NCI-H2107 treated with DMSO at 0.1 percent for 48 hours (cell line): ENCODE data around the gene CCDC159.

Experiments
- DNase-seq: peaks from one replicate; lab custom pipeline; 2025; ENCODE audit not compliant: unreplicated experiment; lab: John Stamatoyannopoulos, UW

CCDC159 gene

DNA sequence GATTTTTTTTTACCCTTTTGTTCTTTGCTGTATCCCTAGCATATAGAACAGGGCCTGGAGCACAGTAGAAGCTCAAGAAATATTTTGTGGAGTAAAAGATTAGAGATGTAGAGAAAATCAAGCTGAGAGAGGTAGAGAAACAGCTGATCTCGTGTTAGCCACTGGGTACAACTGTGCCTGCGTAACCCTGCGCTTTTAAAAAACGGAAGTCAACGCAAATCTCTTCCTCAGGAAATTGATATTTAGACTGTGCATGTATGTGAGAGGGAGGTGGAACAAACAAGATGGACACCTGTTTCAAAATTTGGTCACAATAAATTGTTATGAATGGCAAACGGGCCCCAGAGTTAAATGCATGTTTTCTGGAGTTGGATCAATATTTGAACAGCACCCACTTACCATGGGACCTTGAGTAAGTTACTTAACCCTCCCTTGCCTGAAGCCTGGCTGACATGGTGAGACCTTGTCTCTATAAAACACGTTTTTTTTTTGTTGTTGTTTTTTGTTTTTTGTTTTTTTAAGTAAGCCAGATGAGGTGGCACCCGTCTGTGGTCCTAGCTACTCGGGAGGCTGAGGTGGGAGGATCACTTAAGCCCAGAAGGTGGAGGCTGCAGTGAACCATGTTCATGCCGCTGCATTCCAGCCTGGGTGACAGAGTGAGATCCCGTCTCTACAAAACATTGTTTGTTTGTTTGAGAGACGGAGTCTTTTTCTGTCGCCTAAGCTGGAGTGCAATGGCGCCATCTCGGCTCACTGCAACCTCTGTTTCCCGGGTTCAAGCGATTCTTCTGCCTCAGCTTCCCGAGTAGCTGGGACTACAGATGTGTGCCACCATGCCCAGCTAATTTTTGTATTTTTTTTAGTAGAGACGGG is 41.1 kb downstream of the CCDC159 start:
- DNase-seq, result no peak

DNA sequence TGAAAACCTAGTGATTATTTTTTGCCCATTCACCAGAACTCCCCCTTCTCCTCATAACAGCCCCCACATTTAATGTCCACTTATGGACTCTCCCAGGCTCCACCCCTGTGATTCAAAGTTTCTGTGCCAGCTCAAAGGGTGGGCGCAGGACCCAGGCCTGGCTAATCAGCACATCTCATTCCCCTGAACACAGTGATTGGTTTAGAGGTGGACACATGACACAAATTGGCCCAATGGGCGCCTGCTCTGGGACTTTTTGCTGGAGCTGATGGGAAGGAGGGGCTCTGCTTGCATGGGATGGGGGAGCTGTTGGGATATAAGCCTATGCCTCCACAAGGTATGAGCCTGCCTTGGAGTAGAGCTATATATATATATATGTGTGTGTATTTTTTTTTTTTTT is 44.0 kb downstream of the CCDC159 start:
- DNase-seq, result no peak

DNA sequence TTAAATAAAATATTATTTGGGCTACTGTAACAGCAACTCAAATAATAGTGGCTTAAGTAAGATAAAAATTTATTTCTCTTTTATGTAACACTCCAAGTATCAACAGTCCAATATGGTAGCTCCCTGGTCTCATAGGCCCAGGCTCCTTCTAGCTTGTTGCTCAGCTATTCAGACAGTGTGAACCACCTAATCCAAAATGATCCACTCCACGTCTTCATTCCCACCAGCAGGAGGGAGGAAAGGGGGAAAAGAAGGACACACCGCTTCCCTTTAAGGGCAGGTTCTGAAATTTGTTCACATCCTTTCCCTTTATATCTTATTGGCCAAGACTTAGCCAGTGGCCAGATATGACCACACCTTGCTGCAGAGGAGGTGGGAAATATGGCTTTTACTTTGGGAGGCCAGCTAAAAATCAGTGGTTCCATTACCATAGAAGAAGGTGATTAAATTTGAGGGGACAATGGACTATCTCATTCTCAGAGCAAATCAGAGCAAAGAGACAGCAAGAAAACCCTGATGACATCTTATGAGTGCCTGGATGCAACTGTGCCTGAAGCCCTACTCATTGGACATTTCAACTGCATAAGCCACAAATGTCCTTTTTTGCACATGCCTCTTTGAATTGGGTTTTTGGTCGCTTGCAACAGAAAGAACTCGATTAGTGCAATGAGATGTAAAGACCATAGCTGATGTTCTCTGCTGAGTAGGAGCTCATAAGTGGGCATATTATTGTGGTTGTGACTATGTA is 44.8 kb downstream of the CCDC159 start:
- no peak for DNase-seq

DNA sequence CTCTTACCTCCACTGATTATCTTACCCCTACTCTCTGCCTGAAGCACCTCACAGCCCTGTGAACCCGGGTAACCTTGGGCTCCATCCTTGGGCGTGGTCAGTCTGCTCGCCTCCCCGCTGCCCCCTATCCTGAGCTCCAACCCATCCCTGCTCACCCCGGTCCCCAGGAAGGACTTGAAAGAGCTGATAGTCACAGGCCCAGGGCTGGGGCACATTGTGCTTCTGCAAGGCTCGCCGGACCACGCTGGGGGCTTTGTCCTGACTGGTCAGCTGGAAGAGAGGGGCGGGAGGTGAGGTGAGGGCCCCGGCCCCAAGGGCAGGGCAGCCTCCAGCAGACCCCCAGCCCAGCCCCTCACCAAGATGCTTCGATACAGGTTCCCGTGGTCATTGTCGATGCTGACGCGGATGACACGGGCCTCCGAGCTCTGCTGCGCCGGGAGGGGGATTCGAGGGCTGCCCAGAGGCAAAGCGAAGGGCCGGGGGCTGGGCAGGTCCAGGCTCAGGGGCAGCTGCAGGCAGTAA is 50.8 kb downstream of the CCDC159 start:
- no peak for DNase-seq

DNA sequence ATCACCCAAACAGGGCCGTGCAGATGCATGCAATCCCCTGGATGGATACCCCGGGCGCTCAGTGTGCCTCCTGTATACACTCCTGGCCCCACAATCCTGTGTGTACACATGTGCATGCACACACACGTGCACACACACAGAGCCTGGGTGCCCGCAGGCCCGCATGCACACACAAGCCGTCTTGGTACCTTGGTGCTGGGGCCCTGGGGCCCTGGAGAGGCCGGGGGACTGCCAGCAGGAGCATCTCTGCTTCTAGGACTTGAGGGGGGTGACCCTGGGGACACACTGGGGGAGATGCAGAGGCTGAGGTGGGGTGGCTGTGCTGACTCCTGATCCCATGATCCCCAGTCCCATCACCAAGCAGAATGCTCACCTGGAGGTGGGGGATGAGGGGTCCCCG is 53.3 kb downstream of the CCDC159 start:
- no peak for DNase-seq

DNA sequence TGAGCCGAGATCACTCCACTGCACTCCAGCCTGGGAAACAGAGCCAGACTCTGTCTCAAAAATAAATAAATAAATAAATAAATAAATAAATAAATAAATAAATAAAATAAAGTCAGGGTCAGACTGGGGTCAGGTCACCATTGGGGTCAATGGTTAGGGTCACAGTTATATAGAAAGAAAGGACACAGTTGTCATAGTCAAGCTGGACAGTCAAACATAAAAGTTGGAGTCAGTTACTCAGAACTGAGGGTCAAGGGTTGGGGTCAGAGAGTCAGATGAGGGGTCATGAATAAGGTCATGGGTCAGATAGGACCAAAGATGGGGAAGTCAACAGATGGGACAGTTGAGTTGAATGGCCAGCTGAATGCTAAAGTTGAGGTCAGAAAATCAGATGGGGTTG is 54.5 kb downstream of the CCDC159 start:
- no peak for DNase-seq

DNA sequence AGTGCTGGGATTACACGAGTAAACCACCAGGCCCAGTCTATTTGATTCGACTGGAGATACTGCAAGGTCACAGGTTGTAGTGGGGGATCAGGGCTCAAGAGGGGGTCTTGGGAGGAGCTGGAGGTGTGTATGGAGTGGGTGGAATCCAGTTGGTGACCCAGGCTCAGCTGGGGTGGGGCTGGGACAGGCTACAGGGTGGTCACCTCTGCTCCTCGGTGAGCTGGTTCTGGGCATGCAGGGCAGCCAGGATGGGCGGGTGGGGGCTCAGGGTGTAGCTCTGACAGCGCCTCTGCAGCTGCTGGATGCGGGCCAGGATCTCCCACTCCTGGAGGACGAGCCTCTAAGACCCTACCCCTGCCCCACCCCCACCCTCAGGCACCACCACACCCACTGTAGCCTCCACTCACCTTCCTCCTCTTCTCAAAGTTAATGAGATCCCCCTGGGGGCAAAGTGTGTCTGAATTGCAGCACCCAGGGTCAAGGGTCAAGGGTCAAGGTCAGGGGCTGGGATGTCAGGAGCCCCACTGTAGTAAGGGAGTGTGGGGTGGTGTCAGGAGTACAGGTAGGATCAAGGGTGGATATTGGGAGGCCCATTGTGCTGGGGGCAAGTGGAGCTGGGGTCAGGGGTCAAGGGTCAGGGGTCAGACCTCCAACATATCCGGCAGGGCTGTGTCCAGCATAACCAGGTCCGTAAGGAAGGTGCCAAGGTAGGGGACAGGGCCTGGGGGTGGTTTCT is 55.7 kb downstream of the CCDC159 start:
- no peak for DNase-seq
